GM12892 (cell line): Measurements from ENCODE around the gene SGCD.

Experiments used
- DNase-seq: peaks from one replicate; pipeline ENCODE4 v3.0.0; 2011; ENCODE audit not compliant: insufficient read length
- FAIRE-seq: peaks from 2 replicates; lab custom pipeline; 2011; peaks lifted over from hg19 to GRCh38; lab: Jason Lieb, UNC
- POLR2A ChIP-seq: IDR thresholded peaks from 2 replicates; pipeline ENCODE4 v1.6.1; 2011; ENCODE audit warnings: low read depth, low read length, control low read depth
- POLR2AphosphoS5 ChIP-seq: IDR thresholded peaks from 2 replicates; pipeline ENCODE4 v1.6.1; 2011; ENCODE audit warnings: low read depth, low read length, control low read depth
- TAF1 ChIP-seq: IDR thresholded peaks from 2 replicates; pipeline ENCODE4 v1.6.1; 2011; ENCODE audit warnings: low read depth, mild to moderate bottlenecking, control low read depth, low read length, borderline replicate concordance

The SGCD gene

GRCh38 chr5:156460471-156460870, 133.5 kb downstream of the SGCD start:
- no peak for FAIRE-seq
- no peak for DNase-seq
- TF ChIP-seq POLR2A (no peak), POLR2AphosphoS5 (no peak), TAF1 (no peak)

- DNase-seq (no peak), FAIRE-seq (no peak)
- TF ChIP-seq TAF1 (no peak), POLR2AphosphoS5 (no peak), POLR2A (no peak)
These were observed 139.9 kb downstream of the SGCD start for GRCh38 chr5:156466871-156467270.

- FAIRE-seq = no peak
- TF ChIP-seq POLR2A = no peak
- DNase-seq = no peak
These were observed 142.7 kb downstream of the SGCD start for GRCh38 chr5:156469636-156470035.

GRCh38 chr5:156471893-156472292, 144.9 kb downstream of the SGCD start:
- FAIRE-seq = no peak
- DNase-seq = no peak
- TF ChIP-seq TAF1 (no peak), POLR2A (no peak), POLR2AphosphoS5 (no peak)

GRCh38 chr5:156473269-156473908, 146.4 kb downstream of the SGCD start:
- FAIRE-seq = no peak
- no peak for DNase-seq
- no peak for TF ChIP-seq POLR2A
- TF ChIP-seq POLR2AphosphoS5 = no peak
- TF ChIP-seq TAF1 = no peak

GRCh38 chr5:156474251-156474650, 147.3 kb downstream of the SGCD start:
- FAIRE-seq (no peak), DNase-seq (no peak)

GRCh38 chr5:156475182-156476157, 148.5 kb downstream of the SGCD start:
- no peak for DNase-seq
- FAIRE-seq = no peak
- TF ChIP-seq POLR2A = no peak
- TF ChIP-seq TAF1 = no peak
- no peak for TF ChIP-seq POLR2AphosphoS5

More at GRCh38 chr5:156474251-156474650, 147.3 kb downstream of the SGCD start:
- TF ChIP-seq POLR2A (no peak), POLR2AphosphoS5 (no peak), TAF1 (no peak)

- no peak for TF ChIP-seq TAF1
- no peak for TF ChIP-seq POLR2AphosphoS5
- no peak for TF ChIP-seq POLR2A
- FAIRE-seq = no peak
- no peak for DNase-seq
These were observed 149.2 kb downstream of the SGCD start for GRCh38 chr5:156476158-156476551.

- DNase-seq (no peak), FAIRE-seq (no peak)
- TF ChIP-seq POLR2AphosphoS5 (no peak), TAF1 (no peak), POLR2A (no peak)
These were observed 149.7 kb downstream of the SGCD start for GRCh38 chr5:156476678-156477077.

GRCh38 chr5:156477196-156477595, 150.2 kb downstream of the SGCD start:
- FAIRE-seq (no peak), DNase-seq (no peak)
- TF ChIP-seq POLR2AphosphoS5 (no peak), TAF1 (no peak), POLR2A (no peak)

GRCh38 chr5:156479849-156480248, 152.9 kb downstream of the SGCD start:
- TF ChIP-seq POLR2AphosphoS5 (no peak), TAF1 (no peak), POLR2A (no peak)
- FAIRE-seq (no peak), DNase-seq (no peak)
